ENCODE results near the gene CHSY3. TPM values are rescaled to one million over a fixed set of nuclear protein-coding genes. Genes with fewer than 3 reads are reported as not detected.

Gene CHSY3
- total RNA-seq, 5 donors from 2014 or later (not counting 1 experiment from before 2014, with no cell fraction given) = not detected

DNA sequence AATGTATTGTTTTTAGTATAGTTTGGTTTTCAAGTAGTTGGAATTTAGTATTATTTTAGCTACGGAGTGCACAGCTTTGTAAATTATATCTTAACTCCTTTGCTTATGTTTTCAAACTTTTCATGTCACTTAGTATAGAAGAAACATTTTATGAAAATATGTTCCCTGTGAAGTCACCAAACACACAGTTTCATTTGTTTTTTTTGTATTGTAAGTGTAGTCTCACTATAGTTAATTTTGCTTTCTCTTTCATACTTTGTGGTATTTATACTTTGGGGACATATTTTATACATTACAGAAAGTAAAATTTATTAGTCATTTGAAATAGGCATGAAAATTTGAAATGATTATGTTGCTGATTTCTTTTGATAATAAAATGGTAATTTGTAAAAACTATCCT lies 5.0 kb downstream of the CHSY3 start:
- peaks cover 25 to 27% of the 10 kb centered on the region in 2 donors for H3K27me3 Mint-ChIP-seq
- Histone ChIP-seq H3K27me3 (replicated peaks in 1 of 2; ENCODE audit: control insufficient read depth in 2 of 2, extremely low read depth in 1 of 2, insufficient read depth in 2 of 2, low read length in 1 of 2) (peaks cover 6 to 20% of the 10 kb centered on the region in 2 experiments), H3K9me3 (no peaks in the 10 kb centered on the region), H3K4me1 (ENCODE audit: control insufficient read depth in 1 of 2, extremely low read depth in 1 of 2, insufficient read depth in 2 of 2, low read length in 2 of 2) (peaks cover 4 to 12% of the 10 kb centered on the region in 2 experiments), H3K27ac (ENCODE audit: low read length) (no peak overlapping the region), H3K36me3 (ENCODE audit: control insufficient read depth in 2 of 2, extremely low read depth in 1 of 2, insufficient read depth in 1 of 2, low read length in 1 of 2) (no peaks in the 10 kb centered on the region), H3K4me3 (ENCODE audit: control insufficient read depth in 1 of 2, extremely low read depth in 1 of 2, low read length in 1 of 2) (no peak overlapping the region)
- no peak for DNase-seq
- POLR2A ChIA-PET = no interaction called here
- no CpG with 5 or more reads among the region's 1 CpG for WGBS (ENCODE audit: insufficient coverage)
- ATAC-seq (replicated peaks in 1 of 4) = no peak
- no peak overlapping the region for H3K27ac Mint-ChIP-seq
- H3K36me3 Mint-ChIP-seq = no peaks in the 10 kb centered on the region
- H3K4me3 Mint-ChIP-seq = no peak overlapping the region
- CTCF ChIA-PET = no interaction called here
- no peaks in the 10 kb centered on the region for H3K9me3 Mint-ChIP-seq
- H3K4me1 Mint-ChIP-seq = peaks cover 6 to 13% (median 8%) of the 10 kb centered on the region in 3 donors

GRCh38 chr5:129912601-129913255 lies 8.5 kb downstream of the CHSY3 start:
- no peak for DNase-seq
- Mint-ChIP-seq H3K27me3 (peaks cover 11 to 22% of the 10 kb centered on the region in 2 donors), H3K4me1 (no peaks in the 10 kb centered on the region)

DNA sequence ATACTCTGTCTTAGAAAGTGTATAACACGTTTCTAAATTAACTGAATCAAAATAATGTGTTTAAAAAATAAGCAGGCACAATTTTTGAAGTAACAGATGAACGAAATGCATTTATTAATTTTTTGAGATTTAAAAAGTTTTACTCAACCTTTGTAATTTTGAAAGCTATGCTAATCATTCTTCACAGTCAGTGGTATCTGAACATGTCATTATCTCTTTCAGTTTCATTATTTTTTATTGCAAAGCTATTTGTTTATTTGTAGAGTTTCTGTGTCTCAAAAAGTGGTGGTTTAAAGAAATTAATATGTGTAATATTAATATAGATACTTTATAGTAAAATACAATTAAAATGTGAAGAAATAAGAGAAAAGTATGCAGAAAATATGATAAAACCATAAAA lies 11.2 kb downstream of the CHSY3 start:
- CTCF ChIA-PET = no interaction called here
- no CpG with 5 or more reads among the region's 2 CpGs for WGBS (ENCODE audit: insufficient coverage)
- H3K4me1 ChIP-seq (ENCODE audit: control insufficient read depth in 1 of 2, extremely low read depth in 1 of 2, insufficient read depth in 2 of 2, low read length in 2 of 2) = no peaks in the 10 kb centered on the region
- Mint-ChIP-seq H3K36me3 (no peaks in the 10 kb centered on the region), H3K4me3 (no peak overlapping the region), H3K27me3 (peaks cover 8 to 17% of the 10 kb centered on the region in 2 donors), H3K9me3 (peaks cover 0 to 3% (median 3%) of the 10 kb centered on the region in 3 donors), H3K27ac (no peak overlapping the region), H3K4me1 (no peaks in the 10 kb centered on the region)
- no peaks in the 10 kb centered on the region for H3K36me3 ChIP-seq (ENCODE audit: control insufficient read depth in 2 of 2, extremely low read depth in 1 of 2, insufficient read depth in 1 of 2, low read length in 1 of 2)
- ATAC-seq (replicated peaks in 1 of 4) (no peak), DNase-seq (no peak)
- H3K4me3 ChIP-seq (ENCODE audit: control insufficient read depth in 1 of 2, extremely low read depth in 1 of 2, low read length in 1 of 2) = no peak overlapping the region
- H3K27ac ChIP-seq (ENCODE audit: low read length) = no peak overlapping the region
- H3K9me3 ChIP-seq = no peaks in the 10 kb centered on the region
- POLR2A ChIA-PET = no interaction called here
- H3K27me3 ChIP-seq (replicated peaks in 1 of 2; ENCODE audit: control insufficient read depth in 2 of 2, extremely low read depth in 1 of 2, insufficient read depth in 2 of 2, low read length in 1 of 2) = peaks cover 0 to 4% of the 10 kb centered on the region in 2 experiments

More at GRCh38 chr5:129912601-129913255, 8.5 kb downstream of the CHSY3 start:
- Mint-ChIP-seq H3K4me3 (no peak overlapping the region), H3K27ac (no peak overlapping the region), H3K36me3 (no peaks in the 10 kb centered on the region), H3K9me3 (peaks cover 0 to 3% (median 0%) of the 10 kb centered on the region in 3 donors)
- no peak overlapping the region for H3K4me3 ChIP-seq (ENCODE audit: control insufficient read depth in 1 of 2, extremely low read depth in 1 of 2, low read length in 1 of 2)
- no peak for ATAC-seq (replicated peaks in 1 of 4)
- POLR2A ChIA-PET = no interaction called here
- peaks cover 0 to 4% of the 10 kb centered on the region in 2 experiments for H3K27me3 ChIP-seq (replicated peaks in 1 of 2; ENCODE audit: control insufficient read depth in 2 of 2, extremely low read depth in 1 of 2, insufficient read depth in 2 of 2, low read length in 1 of 2)
- H3K27ac ChIP-seq (ENCODE audit: low read length) = no peak overlapping the region
- CTCF ChIA-PET = no interaction called here
- no peaks in the 10 kb centered on the region for H3K4me1 ChIP-seq (ENCODE audit: control insufficient read depth in 1 of 2, extremely low read depth in 1 of 2, insufficient read depth in 2 of 2, low read length in 2 of 2)
- WGBS (ENCODE audit: insufficient coverage) = no CpG with 5 or more reads among the region's 1 CpG
- no peaks in the 10 kb centered on the region for H3K9me3 ChIP-seq
- no peaks in the 10 kb centered on the region for H3K36me3 ChIP-seq (ENCODE audit: control insufficient read depth in 2 of 2, extremely low read depth in 1 of 2, insufficient read depth in 1 of 2, low read length in 1 of 2)

- no peaks in the 10 kb centered on the region for H3K36me3 Mint-ChIP-seq
- no peak overlapping the region for H3K4me3 Mint-ChIP-seq
- H3K27me3 Mint-ChIP-seq = peaks cover 9 to 16% of the 10 kb centered on the region in 2 donors
- H3K27me3 ChIP-seq (replicated peaks in 1 of 2; ENCODE audit: control insufficient read depth in 2 of 2, extremely low read depth in 1 of 2, insufficient read depth in 2 of 2, low read length in 1 of 2) = peaks cover 0 to 4% of the 10 kb centered on the region in 2 experiments
- POLR2A ChIA-PET = no interaction called here
- no CpG with 5 or more reads among the region's 1 CpG for WGBS (ENCODE audit: insufficient coverage)
- H3K4me1 ChIP-seq (ENCODE audit: control insufficient read depth in 1 of 2, extremely low read depth in 1 of 2, insufficient read depth in 2 of 2, low read length in 2 of 2) = no peaks in the 10 kb centered on the region
- H3K4me3 ChIP-seq (ENCODE audit: control insufficient read depth in 1 of 2, extremely low read depth in 1 of 2, low read length in 1 of 2) = no peak overlapping the region
- H3K36me3 ChIP-seq (ENCODE audit: control insufficient read depth in 2 of 2, extremely low read depth in 1 of 2, insufficient read depth in 1 of 2, low read length in 1 of 2) = no peaks in the 10 kb centered on the region
- no peaks in the 10 kb centered on the region for H3K9me3 ChIP-seq
- DNase-seq = no peak
- H3K27ac ChIP-seq (ENCODE audit: low read length) = no peak overlapping the region
- H3K9me3 Mint-ChIP-seq = peaks cover 0 to 3% (median 3%) of the 10 kb centered on the region in 3 donors
- H3K27ac Mint-ChIP-seq = no peak overlapping the region
- CTCF ChIA-PET = no interaction called here
- ATAC-seq (replicated peaks in 1 of 4) = no peak
- H3K4me1 Mint-ChIP-seq = no peaks in the 10 kb centered on the region
Observed at GRCh38 chr5:129917224-129917623, 13.0 kb downstream of the CHSY3 start.

- POLR2A ChIA-PET = no interaction called here
- Histone ChIP-seq H3K4me3 (ENCODE audit: control insufficient read depth in 1 of 2, extremely low read depth in 1 of 2, low read length in 1 of 2) (no peak overlapping the region), H3K36me3 (ENCODE audit: control insufficient read depth in 2 of 2, extremely low read depth in 1 of 2, insufficient read depth in 1 of 2, low read length in 1 of 2) (no peaks in the 10 kb centered on the region), H3K27me3 (replicated peaks in 1 of 2; ENCODE audit: control insufficient read depth in 2 of 2, extremely low read depth in 1 of 2, insufficient read depth in 2 of 2, low read length in 1 of 2) (no peaks in the 10 kb centered on the region), H3K9me3 (no peaks in the 10 kb centered on the region), H3K27ac (ENCODE audit: low read length) (no peak overlapping the region), H3K4me1 (ENCODE audit: control insufficient read depth in 1 of 2, extremely low read depth in 1 of 2, insufficient read depth in 2 of 2, low read length in 2 of 2) (no peaks in the 10 kb centered on the region)
- DNase-seq = no peak
- ATAC-seq (replicated peaks in 1 of 4) = no peak
- Mint-ChIP-seq H3K4me3 (no peak overlapping the region), H3K27me3 (peaks cover 0 to 6% of the 10 kb centered on the region in 2 donors), H3K36me3 (no peaks in the 10 kb centered on the region), H3K9me3 (peaks cover 0 to 3% (median 0%) of the 10 kb centered on the region in 3 donors), H3K27ac (no peak overlapping the region), H3K4me1 (no peaks in the 10 kb centered on the region)
- WGBS (ENCODE audit: insufficient coverage) = 69% methylated on average over 3 of the region's 4 CpGs
- CTCF ChIA-PET = no interaction called here
Observed at GRCh38 chr5:129921204-129921603, 16.9 kb downstream of the CHSY3 start.

- no peak overlapping the region for H3K4me3 Mint-ChIP-seq
- ChIA-PET CTCF (no interaction called here), POLR2A (no interaction called here)
Observed at GRCh38 chr5:129930221-129930620, 26.0 kb downstream of the CHSY3 start.

More at GRCh38 chr5:129930221-129930620, 26.0 kb downstream of the CHSY3 start:
- DNase-seq = no peak
- Mint-ChIP-seq H3K36me3 (no peaks in the 10 kb centered on the region), H3K4me1 (no peaks in the 10 kb centered on the region), H3K9me3 (no peaks in the 10 kb centered on the region), H3K27ac (no peak overlapping the region), H3K27me3 (peaks cover 3 to 4% of the 10 kb centered on the region in 2 donors)
- Histone ChIP-seq H3K27ac (ENCODE audit: low read length) (no peak overlapping the region), H3K36me3 (ENCODE audit: control insufficient read depth in 2 of 2, extremely low read depth in 1 of 2, insufficient read depth in 1 of 2, low read length in 1 of 2) (no peaks in the 10 kb centered on the region), H3K9me3 (no peaks in the 10 kb centered on the region), H3K4me1 (ENCODE audit: control insufficient read depth in 1 of 2, extremely low read depth in 1 of 2, insufficient read depth in 2 of 2, low read length in 2 of 2) (no peaks in the 10 kb centered on the region), H3K4me3 (ENCODE audit: control insufficient read depth in 1 of 2, extremely low read depth in 1 of 2, low read length in 1 of 2) (no peak overlapping the region), H3K27me3 (replicated peaks in 1 of 2; ENCODE audit: control insufficient read depth in 2 of 2, extremely low read depth in 1 of 2, insufficient read depth in 2 of 2, low read length in 1 of 2) (no peaks in the 10 kb centered on the region)
- no peak for ATAC-seq (replicated peaks in 1 of 4)
- no CpG with 5 or more reads among the region's 4 CpGs for WGBS (ENCODE audit: insufficient coverage)
